CD4-positive, alpha-beta T cell treated with Interleukin-10 for 1 hour (primary cell): ENCODE measurements around the gene STK38L.

Experiments used
- DNase-seq: peaks from one replicate; pipeline ENCODE4 v3.0.0-alpha.2; 2020

The STK38L gene

DNA sequence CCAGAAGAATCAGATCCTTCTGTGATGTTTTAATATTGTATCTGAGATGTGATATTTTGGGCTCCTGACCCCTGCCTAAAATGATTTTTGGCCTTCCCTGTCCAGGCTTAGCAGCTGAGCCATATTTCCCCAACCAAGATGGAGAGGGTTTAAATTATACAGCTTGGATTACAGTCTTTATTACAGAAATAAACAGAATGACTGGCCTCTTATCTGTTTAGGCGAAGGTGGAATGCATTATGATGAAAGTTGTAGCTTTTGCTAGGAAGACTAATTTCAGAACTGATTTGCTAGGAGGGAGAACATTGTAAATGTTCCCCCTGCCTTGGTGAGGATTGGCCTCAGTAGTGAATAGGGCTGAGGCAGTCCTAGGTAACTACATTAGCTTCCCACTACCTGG, 111.9 kb downstream of the STK38L start:
- no peak for DNase-seq

DNA sequence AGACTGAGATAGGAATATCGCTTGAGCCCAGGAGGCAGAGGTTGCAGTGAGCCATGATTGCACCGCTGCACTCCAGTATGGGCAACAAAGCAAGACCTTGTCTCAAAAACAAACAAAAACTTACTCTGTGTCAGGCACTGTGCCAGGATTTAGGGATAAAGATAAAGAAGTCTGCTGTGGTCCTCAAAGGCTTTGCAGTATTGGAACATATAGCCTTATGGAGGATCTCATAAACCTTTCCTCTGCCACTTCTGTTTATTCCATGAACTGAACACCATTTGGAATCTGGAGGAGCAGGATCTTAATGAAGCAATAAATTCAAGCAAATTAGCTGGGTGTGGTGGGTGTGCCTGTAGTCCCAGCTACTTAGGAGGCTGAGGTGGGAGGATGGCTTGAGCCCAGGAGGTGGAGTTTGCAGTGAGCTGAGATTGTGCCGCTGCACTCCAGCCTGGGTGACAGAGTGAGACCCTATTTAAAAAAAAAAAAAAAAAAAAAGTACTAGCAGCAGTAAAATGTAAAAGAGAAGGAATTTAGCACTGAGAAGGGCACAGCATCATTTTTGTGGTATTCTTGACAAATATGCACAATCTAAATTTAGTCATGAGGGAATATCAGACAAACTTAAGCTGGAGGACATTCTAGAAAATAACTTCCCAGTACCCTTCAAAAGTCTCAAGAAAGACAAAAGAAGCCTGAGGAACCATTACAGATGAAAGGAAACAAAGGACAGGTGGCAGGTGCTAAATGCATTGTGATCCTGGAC, 115.7 kb downstream of the STK38L start:
- DNase-seq: no peak

DNA sequence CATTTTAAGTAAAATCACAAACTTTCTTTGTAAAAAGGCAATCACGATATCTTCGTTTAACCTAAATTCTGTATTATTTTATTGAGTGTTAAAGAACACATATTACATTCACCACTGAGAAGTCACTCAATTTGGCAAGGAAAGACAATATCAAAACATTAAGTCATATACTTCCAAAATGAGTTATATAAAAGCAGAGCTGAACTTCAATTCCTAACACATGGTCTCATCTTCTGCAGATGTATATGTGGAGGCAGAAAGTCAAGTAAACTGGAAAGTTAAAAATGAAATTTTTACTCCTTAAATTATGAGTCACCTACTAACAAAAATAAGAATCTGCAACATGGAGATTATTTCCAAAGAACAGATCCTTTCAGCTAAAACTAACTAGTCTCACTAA, 117.3 kb downstream of the STK38L start:
- DNase-seq: no peak

DNA sequence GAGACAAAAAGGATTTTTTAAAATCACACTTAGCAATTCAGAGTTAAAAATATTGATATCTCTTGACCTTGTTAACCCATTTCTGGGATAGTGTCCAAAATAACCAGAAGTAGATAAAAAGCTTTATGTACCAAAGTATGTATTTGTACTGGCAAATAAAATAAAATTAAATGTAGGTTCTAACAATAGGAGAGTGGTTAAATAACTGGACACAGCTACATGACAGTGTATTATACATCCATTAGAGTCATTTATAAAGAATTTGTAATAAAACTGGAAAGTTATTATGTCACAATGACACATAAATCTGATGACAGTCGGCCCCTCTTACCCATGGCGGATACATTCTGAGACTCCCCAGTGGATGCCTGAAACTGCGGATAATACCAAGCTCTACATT, 122.5 kb downstream of the STK38L start:
- no peak for DNase-seq

DNA sequence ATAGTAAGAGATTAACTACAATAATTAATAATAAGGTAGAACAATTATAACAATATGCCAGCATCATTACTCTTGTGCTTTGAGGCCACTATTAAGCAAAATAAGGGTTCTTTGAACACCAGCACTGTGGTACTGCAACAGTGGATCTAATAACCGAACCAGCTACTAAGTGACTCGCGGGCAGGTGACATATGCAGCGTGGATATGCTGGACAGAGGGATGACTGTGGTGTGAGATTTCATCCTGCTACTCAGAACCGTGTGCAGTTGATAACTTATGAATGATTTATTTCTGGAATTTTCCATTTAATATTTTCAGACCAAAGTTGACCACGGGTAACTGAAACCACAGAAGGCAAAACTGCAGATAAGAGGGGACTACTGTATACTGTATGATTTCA, 123.0 kb downstream of the STK38L start:
- DNase-seq: no peak
